HL-60 (cell line): ENCODE results near the gene MX2.

Source experiments
- DNase-seq, 2 experiments: peaks; one replicate each; pipeline ENCODE4 v3.0.0-alpha.2; 2010 to 2020; ENCODE audit warnings: low read depth in 1 of 2, low spot score in 1 of 2
- H3K27ac ChIP-seq: fragments of 250-450 bp; sonication (Bioruptor Pico); replicated peaks from 2 replicates; pipeline ENCODE4 v1.5.1; 2020; ENCODE audit warnings: mild to moderate bottlenecking, moderate library complexity
- H3K27me3 ChIP-seq: fragments of 250-450 bp; sonication (Bioruptor Pico); 2 replicates; pipeline ENCODE4 v1.5.1; 2021; ENCODE audit warnings: mild to moderate bottlenecking, moderate library complexity; ENCODE audit not compliant: insufficient read depth, poor library complexity, severe bottlenecking
- H3K4me3 ChIP-seq: replicated peaks from 2 replicates; pipeline ENCODE4 v1.5.1; 2011; ENCODE audit warnings: mild to moderate bottlenecking, control low read depth, low read length; ENCODE audit not compliant: insufficient read depth
- CTCF ChIP-seq: IDR thresholded peaks from one replicate; pipeline ENCODE4 v1.5.1; 2011; ENCODE audit warnings: low read length, control low read depth, inconsistent platforms; ENCODE audit not compliant: insufficient read depth
- GABPA ChIP-seq: IDR thresholded peaks from 2 replicates; pipeline ENCODE4 v1.6.1; 2012; ENCODE audit warnings: low read depth
- POLR2AphosphoS5 ChIP-seq: IDR thresholded peaks from 2 replicates; pipeline ENCODE4 v1.6.1; 2012; ENCODE audit warnings: low read depth
- REST ChIP-seq: IDR thresholded peaks from 2 replicates; pipeline ENCODE4 v1.6.1; 2012; ENCODE audit warnings: low read depth; ENCODE audit not compliant: insufficient replicate concordance
- SPI1 ChIP-seq: IDR thresholded peaks from 2 replicates; pipeline ENCODE4 v1.6.1; 2012; ENCODE audit warnings: low read depth, mild to moderate bottlenecking, borderline replicate concordance

MX2 gene

GRCh38 chr21:41390043-41390639, 28.3 kb downstream of the MX2 start:
- H3K27me3 ChIP-seq = no peaks in the 10 kb centered on the region
- TF ChIP-seq REST (no peak), SPI1 (no peak), POLR2AphosphoS5 (no peak), GABPA (no peak), CTCF (no peak)
- no peak overlapping the region for H3K4me3 ChIP-seq
- no peak for DNase-seq
- H3K27ac ChIP-seq = no peak overlapping the region

DNA sequence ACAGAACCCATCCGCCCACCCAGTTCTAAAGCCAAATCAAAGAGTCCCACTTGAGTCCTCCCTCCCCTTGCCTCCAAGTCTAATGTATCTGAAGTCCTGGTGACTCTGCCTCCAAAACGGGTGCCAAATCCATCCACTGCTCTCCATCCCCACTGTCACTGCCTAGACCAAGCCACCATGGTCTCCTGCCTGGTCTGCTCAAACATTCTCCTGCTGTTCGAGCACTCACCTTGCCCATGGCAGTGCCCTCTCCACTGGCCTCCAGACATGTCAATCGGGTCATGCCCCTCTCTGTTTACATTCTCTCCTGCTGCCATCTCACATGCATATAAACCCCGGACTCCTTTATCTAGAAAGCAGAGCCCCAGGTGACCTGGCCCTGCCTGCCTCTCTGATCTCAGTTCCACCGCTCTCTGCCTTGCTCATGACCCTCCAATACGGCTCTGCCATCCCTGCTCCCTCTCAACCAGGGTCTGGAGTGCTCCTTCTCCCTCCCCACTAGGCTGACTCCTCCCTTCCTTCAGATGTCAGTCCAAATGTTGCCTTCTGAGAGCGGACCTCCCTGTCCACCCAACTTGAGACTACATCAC, 32.1 kb downstream of the MX2 start:
- no peaks in the 10 kb centered on the region for H3K27me3 ChIP-seq
- TF ChIP-seq POLR2AphosphoS5 (no peak), REST (no peak), CTCF (no peak), GABPA (no peak), SPI1 (no peak)
- no peak overlapping the region for H3K4me3 ChIP-seq
- no peak overlapping the region for H3K27ac ChIP-seq
- no peak for DNase-seq

GRCh38 chr21:41396558-41397075, 34.8 kb downstream of the MX2 start:
- peak; percentile 84 to 92 for DNase-seq
- H3K27ac ChIP-seq = peak overlapping the region; percentile 71

More at GRCh38 chr21:41396558-41397075, 34.8 kb downstream of the MX2 start:
- Histone ChIP-seq H3K4me3 (no peak overlapping the region; the same call in 1 of the 2 replicates), H3K27me3 (no peaks in the 10 kb centered on the region)
- TF ChIP-seq REST = no peak
- TF ChIP-seq GABPA = no peak
- peak; percentile 63 for TF ChIP-seq POLR2AphosphoS5
- TF ChIP-seq CTCF = no peak
- peak; percentile 88 for TF ChIP-seq SPI1
